A673 (cell line): Measurements from ENCODE around the gene TCTN1.

ENCODE experiments used
- EZH2 ChIP-seq: fragments of 200-600 bp; sonication (generic); IDR thresholded peaks from 2 replicates; pipeline ENCODE4 v1.6.1; 2017; ENCODE audit warnings: borderline replicate concordance, low read depth, mild to moderate bottlenecking, mixed read lengths, antibody characterized with exemption, low read length; ENCODE audit not compliant: poor library complexity, severe bottlenecking
- TF ChIP-seq, protein P1 (sequence below): fragments of 300-800, 200-600 bp; sonication (generic); conservative IDR thresholded peaks from 2 replicates; pipeline ENCODE4 v1.5.1; 2017; ENCODE audit warnings: low read depth, mild to moderate bottlenecking, antibody characterized with exemption, low read length, moderate library complexity, mixed read lengths

DNA sequence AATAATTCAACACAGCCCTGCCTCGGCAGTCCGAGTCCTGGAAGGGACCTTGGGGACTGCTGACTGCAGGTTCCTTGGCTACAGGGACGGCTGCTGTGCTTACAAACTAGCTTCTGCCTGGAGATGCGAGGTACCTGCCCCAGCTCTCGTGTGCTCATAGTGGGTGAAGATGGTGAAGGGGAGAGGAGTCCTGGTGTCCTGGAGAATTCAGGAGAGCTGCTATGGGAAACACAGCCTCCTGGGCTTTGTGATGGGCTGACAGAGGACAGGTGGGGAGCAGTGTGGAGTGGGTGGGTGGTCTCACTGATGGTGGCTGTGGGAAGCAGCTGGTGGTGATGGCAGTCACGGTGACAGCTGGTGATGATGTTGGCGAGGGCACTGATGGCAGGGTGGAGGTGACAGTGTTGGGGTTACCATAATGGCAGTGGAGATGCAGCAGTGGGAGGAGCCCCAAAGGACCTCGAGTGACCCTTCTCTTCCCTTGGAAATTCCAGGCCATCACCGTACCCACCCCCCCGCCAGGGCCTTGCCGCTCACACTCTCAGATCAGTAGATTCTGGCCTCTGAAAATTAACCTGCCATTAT is 42.2 kb downstream of the TCTN1 start:
- TF ChIP-seq, protein P1, sequence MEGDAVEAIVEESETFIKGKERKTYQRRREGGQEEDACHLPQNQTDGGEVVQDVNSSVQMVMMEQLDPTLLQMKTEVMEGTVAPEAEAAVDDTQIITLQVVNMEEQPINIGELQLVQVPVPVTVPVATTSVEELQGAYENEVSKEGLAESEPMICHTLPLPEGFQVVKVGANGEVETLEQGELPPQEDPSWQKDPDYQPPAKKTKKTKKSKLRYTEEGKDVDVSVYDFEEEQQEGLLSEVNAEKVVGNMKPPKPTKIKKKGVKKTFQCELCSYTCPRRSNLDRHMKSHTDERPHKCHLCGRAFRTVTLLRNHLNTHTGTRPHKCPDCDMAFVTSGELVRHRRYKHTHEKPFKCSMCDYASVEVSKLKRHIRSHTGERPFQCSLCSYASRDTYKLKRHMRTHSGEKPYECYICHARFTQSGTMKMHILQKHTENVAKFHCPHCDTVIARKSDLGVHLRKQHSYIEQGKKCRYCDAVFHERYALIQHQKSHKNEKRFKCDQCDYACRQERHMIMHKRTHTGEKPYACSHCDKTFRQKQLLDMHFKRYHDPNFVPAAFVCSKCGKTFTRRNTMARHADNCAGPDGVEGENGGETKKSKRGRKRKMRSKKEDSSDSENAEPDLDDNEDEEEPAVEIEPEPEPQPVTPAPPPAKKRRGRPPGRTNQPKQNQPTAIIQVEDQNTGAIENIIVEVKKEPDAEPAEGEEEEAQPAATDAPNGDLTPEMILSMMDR: no peak
- TF ChIP-seq EZH2: no peak
